Neural cell (in vitro differentiated cells): Measurements from ENCODE around the gene CDKAL1. TPM values are rescaled to one million over a fixed set of nuclear protein-coding genes. Genes with fewer than 3 reads are reported as not detected.

Experiments used
- H2AFZ ChIP-seq: fragments of 200-600, 300-800 bp; sonication (generic), shearing (Covaris generic); 2 replicates; pipeline ENCODE4 v1.6.0; 2014; ENCODE audit warnings: low read depth, mild to moderate bottlenecking, antibody characterized with exemption, low read length, moderate library complexity
- H3F3A ChIP-seq: fragments of 200-600 bp; shearing (Covaris generic); 2 replicates; pipeline ENCODE4 v1.6.1; 2016; ENCODE audit warnings: mild to moderate bottlenecking, moderate library complexity, mixed read lengths, antibody characterized with exemption, low read length; ENCODE audit not compliant: insufficient read depth, poor library complexity, severe bottlenecking
- H3K27ac ChIP-seq: fragments of 200-600, 300-800 bp; sonication (generic), shearing (Covaris generic); 2 replicates; pipeline ENCODE4 v1.5.1; 2014; ENCODE audit warnings: mild to moderate bottlenecking, low read length, moderate library complexity
- H3K27me3 ChIP-seq: fragments of 300-800, 200-600 bp; sonication (generic), shearing (Covaris generic); 2 replicates; pipeline ENCODE4 v1.6.0; 2014; ENCODE audit warnings: mild to moderate bottlenecking, low read depth, low read length, moderate library complexity; ENCODE audit not compliant: insufficient read depth
- H3K36me3 ChIP-seq: fragments of 300-800, 200-600 bp; sonication (generic), shearing (Covaris generic); 2 replicates; pipeline ENCODE4 v1.5.1; 2014; ENCODE audit warnings: mild to moderate bottlenecking, antibody characterized with exemption, low read length, moderate library complexity; ENCODE audit not compliant: insufficient read depth
- H3K4me2 ChIP-seq: fragments of 300-800, 200-600 bp; sonication (generic), shearing (Covaris generic); 2 replicates; pipeline ENCODE4 v1.6.0; 2014; ENCODE audit warnings: mild to moderate bottlenecking, low read length
- H3K4me3 ChIP-seq: fragments of 300-800, 200-600 bp; sonication (generic), shearing (Covaris generic); 2 replicates; pipeline ENCODE4 v1.5.1; 2014; ENCODE audit warnings: mild to moderate bottlenecking, low read length, moderate library complexity
- H3K79me2 ChIP-seq: fragments of 200-600 bp; shearing (Covaris generic); replicated peaks from 2 replicates; pipeline ENCODE4 v1.6.0; 2014; ENCODE audit warnings: mild to moderate bottlenecking, low read length, moderate library complexity; ENCODE audit not compliant: insufficient read depth
- H3K9ac ChIP-seq: fragments of 300-800, 200-600 bp; sonication (generic), shearing (Covaris generic); 2 replicates; pipeline ENCODE4 v1.6.1; 2016; ENCODE audit warnings: mild to moderate bottlenecking, low read length, mixed read lengths
- H3K9me2 ChIP-seq: fragments of 200-600 bp; shearing (Covaris generic); 2 replicates; pipeline ENCODE4 v1.6.1; 2016; ENCODE audit warnings: mild to moderate bottlenecking, low read length, mixed read lengths; ENCODE audit not compliant: insufficient read depth
- H3K9me3 ChIP-seq: fragments of 200-600, 300-800 bp; sonication (generic), shearing (Covaris generic); 2 replicates; pipeline ENCODE4 v1.6.1; 2016; ENCODE audit warnings: mild to moderate bottlenecking, mixed run types, low read length, moderate library complexity, mixed read lengths
- H4K20me1 ChIP-seq: fragments of 200-600 bp; shearing (Covaris generic); 2 replicates; pipeline ENCODE4 v1.6.1; 2016; ENCODE audit warnings: mild to moderate bottlenecking, mixed run types; ENCODE audit not compliant: insufficient read depth
- CTCF ChIP-seq: fragments of 450-650 bp; IDR thresholded peaks from 2 replicates; pipeline ENCODE4 v1.5.1; 2014; ENCODE audit warnings: antibody characterized with exemption, mild to moderate bottlenecking, moderate library complexity; ENCODE audit not compliant: poor library complexity, severe bottlenecking
- EP300 ChIP-seq: fragments of 450-650 bp; conservative IDR thresholded peaks from 2 replicates; pipeline ENCODE4 v1.6.1; 2014; ENCODE audit warnings: antibody characterized with exemption, mild to moderate bottlenecking, moderate library complexity; ENCODE audit not compliant: poor library complexity, severe bottlenecking
- EZH2 ChIP-seq: fragments of 200-600, 300-800 bp; shearing (Covaris generic), sonication (generic); IDR thresholded peaks from 2 replicates; pipeline ENCODE4 v1.6.1; 2014; ENCODE audit warnings: antibody characterized with exemption, low read length, borderline replicate concordance, mild to moderate bottlenecking; ENCODE audit not compliant: insufficient read depth, poor library complexity, severe bottlenecking
- MXI1 ChIP-seq: fragments of 450-650 bp; conservative IDR thresholded peaks from 2 replicates; pipeline ENCODE4 v1.6.1; 2014; ENCODE audit warnings: antibody characterized with exemption, mild to moderate bottlenecking; ENCODE audit not compliant: poor library complexity, severe bottlenecking
- POLR2AphosphoS5 ChIP-seq: IDR thresholded peaks from 2 replicates; pipeline ENCODE4 v1.6.1; 2012
- RAD21 ChIP-seq: fragments of 450-650 bp; conservative IDR thresholded peaks from 2 replicates; pipeline ENCODE4 v1.6.1; 2014; ENCODE audit warnings: antibody characterized with exemption, mild to moderate bottlenecking, moderate library complexity
- REST ChIP-seq: IDR thresholded peaks from 2 replicates; pipeline ENCODE4 v1.6.1; 2012; ENCODE audit warnings: borderline replicate concordance
- SMC3 ChIP-seq: fragments of 450-650 bp; conservative IDR thresholded peaks from 2 replicates; pipeline ENCODE4 v1.6.1; 2014; ENCODE audit warnings: antibody characterized with exemption, mild to moderate bottlenecking, moderate library complexity; ENCODE audit not compliant: poor library complexity
- TAF1 ChIP-seq: IDR thresholded peaks from 2 replicates; pipeline ENCODE4 v1.6.1; 2012; ENCODE audit warnings: low read depth
- polyA plus RNA-seq: library from polyadenylated mRNA; depleted of rRNA; stranded (reverse); fragments of >200 nt; gene quantifications from 2 replicates; pipeline ENCODE4 v1.2.3, GENCODE V29; 2014

CDKAL1 gene
- polyA plus RNA-seq, 1 donor from 2014 or later, result 10.7 TPM

GRCh38 chr6:21137700-21138335 lies 603.6 kb downstream of the CDKAL1 start:
- no peaks in the 10 kb centered on the region for H3K36me3 ChIP-seq
- H3K4me2 ChIP-seq, result no peak overlapping the region
- H3K79me2 ChIP-seq, result no peaks in the 10 kb centered on the region
- no peak overlapping the region for H3K9ac ChIP-seq
- no peaks in the 10 kb centered on the region for H3F3A ChIP-seq
- no peak for TF ChIP-seq EZH2
- no peak for TF ChIP-seq CTCF
- H3K4me3 ChIP-seq, result no peak overlapping the region
- H4K20me1 ChIP-seq, result no peaks in the 10 kb centered on the region
- H3K27me3 ChIP-seq, result no peaks in the 10 kb centered on the region
- no peak overlapping the region for H2AFZ ChIP-seq
- no peaks in the 10 kb centered on the region for H3K9me2 ChIP-seq
- H3K9me3 ChIP-seq, result no peaks in the 10 kb centered on the region
- H3K27ac ChIP-seq, result no peak overlapping the region

GRCh38 chr6:21138336-21139069 lies 604.2 kb downstream of the CDKAL1 start:
- no peaks in the 10 kb centered on the region for H3F3A ChIP-seq
- no peak overlapping the region for H3K9ac ChIP-seq
- H3K9me2 ChIP-seq, result no peaks in the 10 kb centered on the region
- H3K4me2 ChIP-seq, result no peak overlapping the region
- H4K20me1 ChIP-seq, result no peaks in the 10 kb centered on the region
- H3K4me3 ChIP-seq, result no peak overlapping the region
- no peaks in the 10 kb centered on the region for H3K27me3 ChIP-seq
- H2AFZ ChIP-seq, result no peak overlapping the region
- H3K9me3 ChIP-seq, result no peaks in the 10 kb centered on the region
- no peak for TF ChIP-seq REST
- TF ChIP-seq EZH2, result no peak
- TF ChIP-seq TAF1, result no peak
- TF ChIP-seq POLR2AphosphoS5, result no peak
- TF ChIP-seq CTCF, result no peak
- no peak for TF ChIP-seq RAD21
- no peak for TF ChIP-seq EP300
- TF ChIP-seq MXI1, result no peak
- TF ChIP-seq SMC3, result no peak
- no peaks in the 10 kb centered on the region for H3K36me3 ChIP-seq
- no peaks in the 10 kb centered on the region for H3K79me2 ChIP-seq
- no peak overlapping the region for H3K27ac ChIP-seq
